Natural killer cell (primary cell): ENCODE data around the gene DRAP1. TPM values are rescaled to one million over a fixed set of nuclear protein-coding genes. Genes with fewer than 3 reads are reported as not detected.

Experiments used
- ATAC-seq, 3 donors: fragments of 150-1000 bp in 2 of 3; fragments of 200-7000 bp in 1 of 3; cut with Tn5 transposase; 1 replicate in 1 of 3; 2 replicates in 2 of 3; pipeline ENCODE4 v1.10.0; 2021; ENCODE audit warnings: mild to moderate bottlenecking in 2 of 3, moderate library complexity in 2 of 3
- DNase-seq, 2 donors: peaks; one replicate each; pipeline versions ENCODE4 v3.0.0 to v3.0.0-alpha.2; 2013 to 2021; ENCODE audit warnings: mixed read lengths in 1 of 2
- H3K27ac ChIP-seq: one replicate; pipeline ENCODE4 v1.5.1; 2013; ENCODE audit warnings: mild to moderate bottlenecking, low read length
- H3K27me3 ChIP-seq: one replicate; pipeline ENCODE4 v1.6.1; 2013; ENCODE audit warnings: low read length; ENCODE audit not compliant: control insufficient read depth, insufficient read depth
- H3K36me3 ChIP-seq: one replicate; pipeline ENCODE4 v1.6.1; 2013; ENCODE audit warnings: low read length; ENCODE audit not compliant: control insufficient read depth, insufficient read depth
- H3K4me1 ChIP-seq: one replicate; pipeline ENCODE4 v1.6.1; 2013; ENCODE audit warnings: low read length; ENCODE audit not compliant: control insufficient read depth, insufficient read depth
- H3K4me3 ChIP-seq: one replicate; pipeline ENCODE4 v1.5.1; 2013; ENCODE audit warnings: low read length
- H3K9me3 ChIP-seq: one replicate; pipeline ENCODE4 v1.6.1; 2013; ENCODE audit warnings: low read length; ENCODE audit not compliant: control insufficient read depth, insufficient read depth
- H3K27ac Mint-ChIP-seq, 2 donors: one replicate each; pipeline ENCODE4 v1.8.0; 2022; ENCODE audit warnings: mild to moderate bottlenecking in 2 of 2, mixed read lengths in 2 of 2, moderate library complexity in 1 of 2
- H3K27me3 Mint-ChIP-seq, 2 donors: one replicate each; pipeline ENCODE4 v1.8.0; 2022; ENCODE audit warnings: low read depth in 2 of 2, mixed read lengths in 2 of 2
- H3K36me3 Mint-ChIP-seq: one replicate; pipeline ENCODE4 v1.8.0; 2022; ENCODE audit warnings: mixed read lengths
- H3K4me1 Mint-ChIP-seq, 2 donors: one replicate each; pipeline ENCODE4 v1.8.0; 2022; ENCODE audit warnings: mixed read lengths in 2 of 2
- H3K4me3 Mint-ChIP-seq: one replicate; pipeline ENCODE4 v1.8.0; 2022; ENCODE audit warnings: mild to moderate bottlenecking, moderate library complexity, mixed read lengths
- H3K9me3 Mint-ChIP-seq, 2 donors: one replicate each; pipeline ENCODE4 v1.8.0; 2022; ENCODE audit warnings: mixed read lengths in 2 of 2
- WGBS: methylation state at CpG from one replicate; pipeline ENCODE4 v1.1.7; 2013; ENCODE audit warnings: missing lambda C conversion rate; ENCODE audit not compliant: insufficient coverage; 5-methylcytosine and 5-hydroxymethylcytosine counted together
- intact Hi-C: fragments of 100-400 bp; cut with micrococcal nuclease; formaldehyde crosslinking; loops from one replicate; pipeline ENCODE4 v1.14.2; 2022
- total RNA-seq, 4 donors: library from RNA; stranded (reverse); fragments of 120-200 nt in 1 of 4; gene quantifications; one replicate each; pipeline versions ENCODE4 v1.2.3 to v1.2.4, GENCODE V29; 2013 to 2022
- TF ChIP-seq, protein P1 (sequence below): fragments of 200-600 bp; IDR thresholded peaks from one replicate; pipeline ENCODE4 v1.8.0; 2022; ENCODE audit warnings: antibody characterized with exemption

The DRAP1 gene
- total RNA-seq, 3 donors from 2014 or later (not counting 1 experiment from before 2014, with no cell fraction given): 114 to 115 (median 115) TPM

GRCh38 chr11:65925397-65925796 is 6.2 kb downstream of the DRAP1 start:
- Mint-ChIP-seq H3K4me3 (no peak overlapping the region), H3K36me3 (no peaks in the 10 kb centered on the region), H3K27me3 (no peaks in the 10 kb centered on the region), H3K27ac (peak overlapping the region in 1 of 2 donors; percentile 23), H3K9me3 (no peaks in the 10 kb centered on the region), H3K4me1 (peaks cover 29 to 41% of the 10 kb centered on the region in 2 donors)
- TF ChIP-seq, protein P1, sequence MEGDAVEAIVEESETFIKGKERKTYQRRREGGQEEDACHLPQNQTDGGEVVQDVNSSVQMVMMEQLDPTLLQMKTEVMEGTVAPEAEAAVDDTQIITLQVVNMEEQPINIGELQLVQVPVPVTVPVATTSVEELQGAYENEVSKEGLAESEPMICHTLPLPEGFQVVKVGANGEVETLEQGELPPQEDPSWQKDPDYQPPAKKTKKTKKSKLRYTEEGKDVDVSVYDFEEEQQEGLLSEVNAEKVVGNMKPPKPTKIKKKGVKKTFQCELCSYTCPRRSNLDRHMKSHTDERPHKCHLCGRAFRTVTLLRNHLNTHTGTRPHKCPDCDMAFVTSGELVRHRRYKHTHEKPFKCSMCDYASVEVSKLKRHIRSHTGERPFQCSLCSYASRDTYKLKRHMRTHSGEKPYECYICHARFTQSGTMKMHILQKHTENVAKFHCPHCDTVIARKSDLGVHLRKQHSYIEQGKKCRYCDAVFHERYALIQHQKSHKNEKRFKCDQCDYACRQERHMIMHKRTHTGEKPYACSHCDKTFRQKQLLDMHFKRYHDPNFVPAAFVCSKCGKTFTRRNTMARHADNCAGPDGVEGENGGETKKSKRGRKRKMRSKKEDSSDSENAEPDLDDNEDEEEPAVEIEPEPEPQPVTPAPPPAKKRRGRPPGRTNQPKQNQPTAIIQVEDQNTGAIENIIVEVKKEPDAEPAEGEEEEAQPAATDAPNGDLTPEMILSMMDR: no peak
- H3K36me3 ChIP-seq: peaks cover 32% of the 10 kb centered on the region
- intact Hi-C loops: no loop called here
- no peak overlapping the region for H3K27ac ChIP-seq
- H3K4me3 ChIP-seq: no peak overlapping the region
- peaks cover 43% of the 10 kb centered on the region for H3K4me1 ChIP-seq
- ATAC-seq: no peak
- no peaks in the 10 kb centered on the region for H3K9me3 ChIP-seq
- no peaks in the 10 kb centered on the region for H3K27me3 ChIP-seq
- no peak for DNase-seq
- whole genome bisulfite sequencing: 100% methylated on average over 1 of the region's 2 CpGs

DNA sequence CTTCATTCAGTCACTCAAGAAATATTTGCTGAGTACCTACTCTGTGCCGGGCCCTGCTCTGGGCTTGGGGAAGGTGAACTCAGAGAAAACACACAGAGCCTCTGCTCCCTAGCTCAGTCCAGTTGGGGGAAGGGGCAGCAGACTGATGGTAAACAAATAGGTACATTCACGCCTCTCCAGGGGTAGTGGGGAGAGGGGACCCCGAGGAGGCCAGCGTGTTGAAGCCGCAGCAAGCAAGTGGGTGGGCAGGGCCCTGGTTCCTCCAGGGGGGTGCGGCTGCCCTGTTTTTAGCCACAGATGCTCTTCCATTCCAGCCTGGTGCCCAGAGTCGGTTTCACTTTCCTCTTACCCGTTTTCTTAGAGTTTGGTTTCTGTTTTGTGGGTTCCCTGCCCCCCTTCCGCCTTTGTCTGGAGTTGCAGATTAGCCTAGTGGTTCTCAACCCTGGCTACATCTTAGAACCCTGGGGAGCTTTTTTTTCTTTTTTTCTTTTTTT is 8.7 kb downstream of the DRAP1 start:
- intact Hi-C loops: loop anchor here (1.0 kb wide), 1 partner anchor 9 kb away; the partner anchor contains the start of genes C11orf68 and DRAP1
- peak overlapping the region; percentile 92 to 97 for H3K27ac Mint-ChIP-seq
- H3K4me3 ChIP-seq: peak overlapping the region; percentile 2

GRCh38 chr11:65928667-65929066 is 9.4 kb downstream of the DRAP1 start:
- Histone ChIP-seq H3K36me3 (peaks cover 5% of the 10 kb centered on the region), H3K4me1 (peaks cover 39% of the 10 kb centered on the region), H3K27ac (peak overlapping the region; percentile 76), H3K4me3 (no peak overlapping the region), H3K9me3 (no peaks in the 10 kb centered on the region), H3K27me3 (no peaks in the 10 kb centered on the region)
- Mint-ChIP-seq H3K4me3 (peak overlapping the region; percentile 65), H3K27me3 (no peaks in the 10 kb centered on the region), H3K4me1 (peaks cover 24 to 38% of the 10 kb centered on the region in 2 donors), H3K9me3 (no peaks in the 10 kb centered on the region), H3K36me3 (no peaks in the 10 kb centered on the region), H3K27ac (peak overlapping the region; percentile 92 to 97)
- peak in 1 of 2 donors; percentile 37 for DNase-seq
- 39% methylated on average over 6 of the region's 6 CpGs for WGBS
- intact Hi-C loops: loop anchor here (1.0 kb wide), 1 partner anchor 9 kb away; the partner anchor contains the start of genes C11orf68 and DRAP1
- no peak for ATAC-seq
- TF ChIP-seq, protein P1: no peak

More for the DNA sequence above, 8.7 kb downstream of the DRAP1 start:
- TF ChIP-seq, protein P1: no peak
- DNase-seq (peak; percentile 63 to 92), ATAC-seq (peak; percentile 93 to 96 (median 96))
- Mint-ChIP-seq H3K4me1 (peaks cover 24 to 38% of the 10 kb centered on the region in 2 donors), H3K36me3 (no peaks in the 10 kb centered on the region), H3K4me3 (peak overlapping the region; percentile 65), H3K9me3 (no peaks in the 10 kb centered on the region), H3K27me3 (no peaks in the 10 kb centered on the region)
- H3K36me3 ChIP-seq: peaks cover 10% of the 10 kb centered on the region
- 0% methylated on average over 9 of the region's 9 CpGs for WGBS
- no peaks in the 10 kb centered on the region for H3K27me3 ChIP-seq
- no peaks in the 10 kb centered on the region for H3K9me3 ChIP-seq
- peaks cover 39% of the 10 kb centered on the region for H3K4me1 ChIP-seq
- H3K27ac ChIP-seq: peak overlapping the region; percentile 76
